Mesendoderm (in vitro differentiated cells): Measurements from ENCODE around the gene TTLL6.

ENCODE experiments used
- DNase-seq: peaks from one replicate; pipeline ENCODE4 v3.0.0; 2013
- H2AK5ac ChIP-seq: 2 replicates; pipeline ENCODE4 v1.6.1; 2013; ENCODE audit warnings: low read length, inconsistent platforms
- H2BK120ac ChIP-seq: 2 replicates; pipeline ENCODE4 v1.6.1; 2013; ENCODE audit warnings: low read depth, mild to moderate bottlenecking, low read length, moderate library complexity, mixed read lengths
- H2BK15ac ChIP-seq: replicated peaks from 2 replicates; pipeline ENCODE4 v1.6.1; 2013; ENCODE audit warnings: low read depth, mild to moderate bottlenecking, moderate library complexity
- H2BK5ac ChIP-seq: 2 replicates; pipeline ENCODE4 v1.6.1; 2013; ENCODE audit warnings: low read length, inconsistent platforms
- H3K18ac ChIP-seq: 2 replicates; pipeline ENCODE4 v1.6.1; 2013; ENCODE audit warnings: mild to moderate bottlenecking, low read length, mixed read lengths
- H3K23ac ChIP-seq: one replicate; pipeline ENCODE4 v1.6.1; 2013; ENCODE audit warnings: low read length
- H3K27ac ChIP-seq: 2 replicates; pipeline ENCODE4 v1.5.1; 2013; ENCODE audit warnings: low read depth, mild to moderate bottlenecking, inconsistent platforms, low read length, moderate library complexity
- H3K27me3 ChIP-seq: 2 replicates; pipeline ENCODE4 v1.6.1; 2013; ENCODE audit warnings: low read length, control low read depth, mild to moderate bottlenecking, inconsistent platforms; ENCODE audit not compliant: insufficient read depth, poor library complexity
- H3K36me3 ChIP-seq: 2 replicates; pipeline ENCODE4 v1.6.1; 2013; ENCODE audit warnings: low read length, inconsistent platforms; ENCODE audit not compliant: control insufficient read depth, insufficient read depth
- H3K4ac ChIP-seq: one replicate; pipeline ENCODE4 v1.6.1; 2013; ENCODE audit warnings: low read depth, mild to moderate bottlenecking, low read length, moderate library complexity
- H3K4me1 ChIP-seq: 2 replicates; pipeline ENCODE4 v1.6.1; 2013; ENCODE audit warnings: low read depth, low read length, inconsistent platforms; ENCODE audit not compliant: control insufficient read depth
- H3K4me2 ChIP-seq: 2 replicates; pipeline ENCODE4 v1.6.1; 2013; ENCODE audit warnings: low read length
- H3K4me3 ChIP-seq: 2 replicates; pipeline ENCODE4 v1.5.1; 2013; ENCODE audit warnings: mild to moderate bottlenecking, low read length
- H3K56ac ChIP-seq: one replicate; pipeline ENCODE4 v1.6.1; 2013; ENCODE audit warnings: low read length
- H3K79me1 ChIP-seq: 2 replicates; pipeline ENCODE4 v1.6.1; 2013; ENCODE audit warnings: low read length, inconsistent platforms
- H3K79me2 ChIP-seq: 2 replicates; pipeline ENCODE4 v1.6.1; 2013; ENCODE audit warnings: mild to moderate bottlenecking, low read length; ENCODE audit not compliant: control insufficient read depth, insufficient read depth
- H3K9ac ChIP-seq: 2 replicates; pipeline ENCODE4 v1.6.1; 2013; ENCODE audit warnings: low read length, inconsistent platforms
- H4K5ac ChIP-seq: one replicate; pipeline ENCODE4 v1.6.1; 2013; ENCODE audit warnings: low read length
- H4K8ac ChIP-seq: one replicate; pipeline ENCODE4 v1.6.1; 2013; ENCODE audit warnings: low read depth, mild to moderate bottlenecking, control low read depth, low read length, moderate library complexity
- WGBS: extraction: QIAGEN DNeasy Blood & Tissue Kit; methylation state at CpG from one replicate; pipeline ENCODE4 v1.1.7; 2013; ENCODE audit warnings: low lambda C conversion rate, missing lambda C conversion rate; ENCODE audit not compliant: insufficient coverage; ENCODE audit errors: extremely low coverage; 5-methylcytosine and 5-hydroxymethylcytosine counted together

TTLL6 gene

DNA sequence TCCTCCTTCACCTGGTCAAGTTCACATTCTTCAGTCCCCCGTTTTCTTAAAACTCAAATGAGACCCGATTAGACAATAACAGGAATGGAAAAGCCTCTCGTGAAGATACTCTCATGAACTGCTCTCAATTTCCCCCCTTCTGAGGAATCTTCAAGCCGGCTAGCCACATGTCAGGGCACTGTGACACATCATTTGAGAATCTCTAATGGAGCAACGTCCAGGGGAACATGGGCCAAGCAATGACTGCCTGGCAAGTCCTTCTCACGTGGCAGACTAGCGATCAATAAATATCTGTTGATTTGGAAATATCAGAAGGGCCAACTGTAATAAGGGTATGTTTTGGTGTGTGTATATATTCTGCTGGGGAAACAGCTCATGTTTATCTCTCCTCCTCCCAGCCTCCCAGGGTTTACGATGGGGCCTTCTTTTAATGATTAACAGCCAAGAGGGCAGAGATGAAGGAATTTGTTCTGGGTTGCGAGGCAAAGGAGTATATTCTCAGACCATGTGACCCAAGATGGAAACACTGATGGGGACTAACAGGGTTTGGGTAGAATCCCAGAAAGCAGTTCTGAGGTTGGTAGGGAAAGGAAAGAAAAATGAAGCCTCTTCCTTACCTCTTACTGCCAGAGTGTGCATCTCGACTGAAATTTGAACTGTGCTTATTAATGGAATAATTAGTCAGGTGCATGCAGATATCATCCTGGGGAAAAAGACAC lies 21.4 kb downstream of the TTLL6 start:
- no peak overlapping the region for H3K4me3 ChIP-seq
- no peaks in the 10 kb centered on the region for H3K36me3 ChIP-seq
- no peak overlapping the region for H2AK5ac ChIP-seq
- no peak overlapping the region for H4K8ac ChIP-seq
- no peak overlapping the region for H3K4ac ChIP-seq
- no peaks in the 10 kb centered on the region for H3K79me1 ChIP-seq
- no peaks in the 10 kb centered on the region for H3K79me2 ChIP-seq
- no peak overlapping the region for H3K23ac ChIP-seq
- no peak overlapping the region for H4K5ac ChIP-seq
- H3K4me2 ChIP-seq, result no peak overlapping the region
- H2BK120ac ChIP-seq, result no peak overlapping the region
- WGBS, result no CpG with 5 or more reads among the region's 10 CpGs
- H3K18ac ChIP-seq, result no peak overlapping the region
- H3K27me3 ChIP-seq, result no peaks in the 10 kb centered on the region
- H2BK5ac ChIP-seq, result no peak overlapping the region
- no peak overlapping the region for H3K56ac ChIP-seq
- no peak overlapping the region for H2BK15ac ChIP-seq
- DNase-seq, result peak; percentile 34
- no peaks in the 10 kb centered on the region for H3K4me1 ChIP-seq
- no peak overlapping the region for H3K27ac ChIP-seq
- no peak overlapping the region for H3K9ac ChIP-seq

DNA sequence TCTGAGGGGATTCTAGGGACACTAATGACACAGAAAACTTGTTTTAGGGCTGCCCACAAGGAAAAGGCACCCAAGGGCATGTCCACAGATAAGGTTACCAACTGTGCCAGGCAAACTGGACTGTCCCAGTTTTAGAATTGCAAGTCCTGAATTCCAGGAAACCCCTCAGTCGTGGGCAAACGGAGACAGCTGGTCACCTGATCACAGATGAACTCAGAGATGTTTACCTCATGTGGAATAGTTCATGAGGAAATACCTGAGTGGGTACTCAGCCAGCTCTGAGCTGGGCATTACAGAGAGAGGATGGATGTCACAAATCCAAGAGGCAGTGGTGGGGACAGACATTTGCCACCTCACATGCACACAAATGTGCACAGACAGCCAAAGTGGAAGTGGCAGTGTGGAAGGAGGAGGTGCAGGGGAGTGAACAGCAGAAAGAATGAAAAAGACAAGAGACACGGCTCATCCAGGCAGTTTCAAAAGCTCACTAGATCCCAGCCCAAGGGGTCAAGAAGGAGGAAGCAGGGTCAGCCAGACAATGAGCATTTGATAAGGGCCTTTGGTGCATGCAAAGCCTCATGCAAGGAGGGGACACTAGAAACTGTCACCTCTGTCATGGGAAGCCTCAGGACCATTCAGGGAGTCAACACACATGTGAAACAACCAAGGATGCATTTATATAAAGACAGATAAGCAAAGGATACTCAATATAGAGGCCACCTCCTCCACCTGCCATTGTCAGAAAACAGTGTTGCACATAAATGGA lies 24.8 kb downstream of the TTLL6 start:
- Histone ChIP-seq H3K4me3 (no peak overlapping the region), H3K27me3 (no peaks in the 10 kb centered on the region), H3K23ac (no peak overlapping the region), H3K4ac (no peak overlapping the region), H3K27ac (no peak overlapping the region), H2AK5ac (no peak overlapping the region), H3K4me2 (no peak overlapping the region), H4K5ac (no peak overlapping the region), H3K56ac (no peak overlapping the region), H3K4me1 (no peaks in the 10 kb centered on the region), H3K36me3 (no peaks in the 10 kb centered on the region), H3K79me1 (no peaks in the 10 kb centered on the region), H3K18ac (no peak overlapping the region), H3K9ac (no peak overlapping the region), H3K79me2 (no peaks in the 10 kb centered on the region), H2BK5ac (no peak overlapping the region), H4K8ac (no peak overlapping the region), H2BK120ac (no peak overlapping the region), H2BK15ac (no peak overlapping the region)
- DNase-seq, result no peak
- no CpG with 5 or more reads among the region's 3 CpGs for WGBS

GRCh38 chr17:48791128-48792032 lies 25.6 kb downstream of the TTLL6 start:
- H3K27me3 ChIP-seq, result no peaks in the 10 kb centered on the region
- H3K27ac ChIP-seq, result no peak overlapping the region
- no peak overlapping the region for H3K9ac ChIP-seq
- no CpG with 5 or more reads among the region's 14 CpGs for WGBS
- H2BK5ac ChIP-seq, result no peak overlapping the region
- no peak overlapping the region for H3K18ac ChIP-seq
- no peak overlapping the region for H2AK5ac ChIP-seq
- no peaks in the 10 kb centered on the region for H3K79me1 ChIP-seq
- H2BK15ac ChIP-seq, result no peak overlapping the region
- H4K8ac ChIP-seq, result no peak overlapping the region
- H4K5ac ChIP-seq, result no peak overlapping the region
- H3K23ac ChIP-seq, result no peak overlapping the region
- H3K4me1 ChIP-seq, result no peaks in the 10 kb centered on the region
- H3K56ac ChIP-seq, result no peak overlapping the region
- no peaks in the 10 kb centered on the region for H3K36me3 ChIP-seq
- no peaks in the 10 kb centered on the region for H3K79me2 ChIP-seq
- no peak overlapping the region for H3K4ac ChIP-seq
- no peak overlapping the region for H2BK120ac ChIP-seq
- H3K4me2 ChIP-seq, result no peak overlapping the region
- peak; percentile 93 for DNase-seq
- H3K4me3 ChIP-seq, result no peak overlapping the region

- H3K23ac ChIP-seq, result no peak overlapping the region
- H2AK5ac ChIP-seq, result no peak overlapping the region
- no peak overlapping the region for H4K8ac ChIP-seq
- H3K18ac ChIP-seq, result no peak overlapping the region
- H3K56ac ChIP-seq, result no peak overlapping the region
- no peak overlapping the region for H3K4me3 ChIP-seq
- no peak overlapping the region for H2BK120ac ChIP-seq
- H3K79me1 ChIP-seq, result no peaks in the 10 kb centered on the region
- no peak overlapping the region for H4K5ac ChIP-seq
- H3K27ac ChIP-seq, result no peak overlapping the region
- H3K4me1 ChIP-seq, result no peaks in the 10 kb centered on the region
- no peak overlapping the region for H3K4me2 ChIP-seq
- H3K36me3 ChIP-seq, result no peaks in the 10 kb centered on the region
- no peak overlapping the region for H3K4ac ChIP-seq
- no peak overlapping the region for H2BK5ac ChIP-seq
- H3K27me3 ChIP-seq, result no peaks in the 10 kb centered on the region
- no CpG with 5 or more reads among the region's 9 CpGs for WGBS
- no peak overlapping the region for H3K9ac ChIP-seq
- H3K79me2 ChIP-seq, result no peaks in the 10 kb centered on the region
- DNase-seq, result no peak
- no peak overlapping the region for H2BK15ac ChIP-seq
These were observed 26.4 kb downstream of the TTLL6 start for GRCh38 chr17:48790607-48791127.

- WGBS, result no CpG with 5 or more reads among the region's 7 CpGs
- H3K27ac ChIP-seq, result no peak overlapping the region
- DNase-seq, result no peak
- no peak overlapping the region for H2BK15ac ChIP-seq
- H3K79me2 ChIP-seq, result no peaks in the 10 kb centered on the region
- H2BK5ac ChIP-seq, result no peak overlapping the region
- H3K79me1 ChIP-seq, result no peaks in the 10 kb centered on the region
- H4K5ac ChIP-seq, result no peak overlapping the region
- no peak overlapping the region for H4K8ac ChIP-seq
- H3K27me3 ChIP-seq, result no peaks in the 10 kb centered on the region
- H3K4me3 ChIP-seq, result no peak overlapping the region
- no peak overlapping the region for H3K9ac ChIP-seq
- no peak overlapping the region for H3K23ac ChIP-seq
- no peaks in the 10 kb centered on the region for H3K36me3 ChIP-seq
- no peaks in the 10 kb centered on the region for H3K4me1 ChIP-seq
- no peak overlapping the region for H2BK120ac ChIP-seq
- no peak overlapping the region for H3K18ac ChIP-seq
- no peak overlapping the region for H3K4ac ChIP-seq
- H3K56ac ChIP-seq, result no peak overlapping the region
- H3K4me2 ChIP-seq, result no peak overlapping the region
- H2AK5ac ChIP-seq, result no peak overlapping the region
These were observed 29.2 kb downstream of the TTLL6 start for GRCh38 chr17:48787828-48788227.
